GM21576 (cell line): ENCODE data around the gene SORCS1.

Source experiments
- ATAC-seq: cut with Tn5 transposase; IDR thresholded peaks from one replicate; pipeline ENCODE4 v1.9.1; 2021; ENCODE audit warnings: mild to moderate bottlenecking, moderate library complexity; ENCODE audit not compliant: unreplicated experiment

Gene SORCS1

GRCh38 chr10:106557951-106558733 is 606.4 kb downstream of the SORCS1 start:
- ATAC-seq, result no peak

DNA sequence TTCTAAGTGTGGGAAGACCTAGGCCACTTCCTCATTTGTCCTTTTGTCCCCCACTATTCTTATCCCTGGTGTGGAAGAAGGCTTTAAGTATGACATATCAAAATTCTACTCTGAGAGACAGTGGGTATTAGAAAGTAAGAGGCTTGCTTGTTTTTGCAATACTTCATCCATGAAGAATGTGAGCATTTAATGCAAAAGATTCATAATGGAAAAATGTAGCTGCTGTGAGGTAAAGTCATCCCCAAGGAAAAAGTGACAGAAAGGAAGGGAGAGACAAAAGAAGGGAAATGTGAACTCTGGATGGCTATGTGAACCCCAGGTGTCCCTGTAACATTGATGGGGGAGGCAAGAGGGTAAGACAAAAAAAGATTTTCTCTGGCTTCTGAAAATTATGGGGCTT is 607.5 kb downstream of the SORCS1 start:
- no peak for ATAC-seq

- no peak for ATAC-seq
Measured at GRCh38 chr10:106555599-106555998, 608.9 kb downstream of the SORCS1 start.

DNA sequence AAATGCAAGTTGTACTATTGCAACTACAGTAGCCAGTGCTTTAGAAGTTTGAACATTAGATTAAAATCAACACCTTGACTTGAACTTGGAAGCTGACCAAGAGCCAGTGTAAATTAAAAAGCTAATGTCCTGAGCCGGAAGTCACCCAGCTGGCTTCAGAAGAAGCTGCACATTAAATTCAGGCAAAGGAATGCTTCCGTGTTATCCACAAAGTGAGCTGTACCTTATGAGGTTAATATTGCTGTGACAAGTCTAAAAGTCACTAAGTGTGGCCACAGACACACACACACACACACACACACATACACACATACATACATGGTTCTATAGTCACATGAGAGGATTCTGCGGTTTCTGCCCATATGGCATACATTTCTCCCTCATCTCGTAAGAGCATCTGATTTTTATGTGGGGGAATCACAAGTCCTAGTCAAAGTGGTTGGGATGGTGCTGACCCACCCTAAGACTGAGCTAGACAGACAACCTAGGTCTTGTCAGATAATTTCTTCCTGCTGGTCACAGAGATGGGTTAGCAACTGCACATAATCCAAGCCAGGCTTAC is 612.9 kb downstream of the SORCS1 start:
- ATAC-seq, result no peak

DNA sequence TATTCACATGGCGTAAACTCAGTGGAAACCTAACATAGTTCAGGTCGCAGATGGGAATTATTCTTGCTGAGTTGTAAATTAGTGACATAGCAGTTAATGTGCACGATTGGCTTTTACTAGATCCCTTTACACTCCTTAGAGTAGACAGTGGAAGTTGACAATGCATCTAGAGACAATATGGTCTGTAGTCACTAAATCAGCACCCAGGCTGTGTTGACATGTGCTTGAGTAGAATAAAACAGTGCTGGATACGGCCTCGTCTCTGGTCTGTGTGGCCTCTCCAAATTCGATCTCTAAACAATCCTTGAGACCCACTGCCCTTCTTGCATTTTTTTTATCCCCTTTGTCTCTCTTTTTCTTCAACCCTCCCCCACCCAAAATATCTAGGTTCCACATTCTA is 615.7 kb downstream of the SORCS1 start:
- no peak for ATAC-seq

DNA sequence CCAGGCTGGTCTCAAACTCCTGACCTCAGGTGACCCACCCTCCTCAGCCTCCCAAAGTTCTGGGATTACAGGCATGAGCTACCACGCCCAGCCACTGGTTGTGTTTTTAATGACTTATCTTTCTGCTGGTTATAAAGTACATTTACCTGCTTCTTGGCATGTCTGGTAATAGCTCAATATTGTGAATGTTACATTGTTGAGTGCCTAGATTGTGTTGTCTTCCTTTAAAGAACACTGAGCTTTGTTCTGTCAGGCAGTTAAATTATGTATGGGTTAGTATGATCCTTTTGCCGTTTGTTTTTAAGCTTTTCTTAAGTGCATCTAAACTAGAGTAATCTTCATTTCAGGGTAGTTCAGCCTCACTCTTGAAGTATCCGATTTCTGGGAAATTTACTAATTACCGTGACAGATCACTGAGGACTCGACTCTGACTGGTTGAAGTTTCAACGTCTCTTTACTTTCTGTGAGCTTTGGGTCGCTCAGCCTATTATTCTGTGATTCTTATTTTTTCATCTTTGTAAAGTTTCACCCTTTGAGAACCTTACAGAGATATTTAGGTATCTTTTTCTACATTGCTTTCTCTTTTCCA is 617.4 kb downstream of the SORCS1 start:
- ATAC-seq, result no peak

DNA sequence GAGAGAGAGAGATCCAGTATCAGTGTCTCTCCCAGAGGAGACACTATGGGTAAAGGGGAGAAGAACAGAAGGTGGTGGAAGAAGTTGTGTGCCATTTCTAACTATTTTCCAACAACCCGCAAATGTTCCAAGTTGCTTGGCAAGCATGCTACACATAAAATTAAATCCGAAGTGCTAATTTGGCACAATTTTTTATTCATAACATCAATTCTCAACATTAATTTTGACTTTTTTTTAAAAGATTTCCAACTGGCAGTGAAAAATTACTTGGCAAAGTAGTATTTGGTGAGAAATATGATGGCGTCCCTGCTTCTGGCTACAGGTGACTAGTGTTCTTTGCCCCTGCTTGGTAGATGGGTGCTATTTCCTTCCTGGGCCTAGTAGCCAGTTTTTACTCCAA is 622.0 kb downstream of the SORCS1 start:
- ATAC-seq, result no peak

DNA sequence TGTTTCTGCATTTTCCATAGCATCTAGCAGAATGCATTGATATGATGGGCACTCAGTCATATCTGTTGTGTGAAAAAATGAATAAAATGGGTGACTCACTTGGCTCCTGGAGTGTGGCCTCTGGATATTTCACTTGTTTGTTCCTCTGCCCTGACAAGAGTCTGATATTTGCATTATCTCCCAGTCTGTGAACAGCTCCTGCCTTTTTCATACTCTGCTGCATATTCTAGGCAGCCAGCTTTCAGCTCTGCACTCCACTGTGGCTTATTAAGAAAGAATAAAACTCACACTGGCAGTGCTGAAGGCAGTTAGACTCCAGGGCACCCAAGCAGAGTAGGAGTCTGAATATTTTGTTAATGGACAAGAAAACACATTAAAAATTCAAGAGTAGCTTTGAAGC is 623.9 kb downstream of the SORCS1 start:
- ATAC-seq, result no peak

GRCh38 chr10:106537866-106538265 is 626.6 kb downstream of the SORCS1 start:
- no peak for ATAC-seq

GRCh38 chr10:106535304-106535953 is 629.1 kb downstream of the SORCS1 start:
- no peak for ATAC-seq

GRCh38 chr10:106534441-106534840 is 630.1 kb downstream of the SORCS1 start:
- no peak for ATAC-seq

DNA sequence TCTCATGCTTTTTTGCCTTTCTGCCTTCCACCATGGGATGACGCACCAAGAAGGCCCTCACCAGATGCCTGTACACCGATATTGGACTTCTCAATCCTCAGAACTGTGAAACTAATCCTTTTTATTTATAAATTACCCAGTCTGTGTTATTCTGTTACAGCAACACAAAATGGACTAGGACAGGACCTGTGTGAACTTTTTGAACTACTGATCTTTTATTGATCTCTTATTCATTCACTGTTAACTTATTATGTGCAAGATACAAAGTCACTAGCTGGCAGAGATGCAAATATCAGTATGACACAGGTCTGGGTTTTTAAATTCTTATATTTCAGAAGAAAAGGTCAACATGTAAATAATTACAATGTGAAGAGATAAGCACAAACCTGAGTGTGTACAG is 635.8 kb downstream of the SORCS1 start:
- no peak for ATAC-seq

GRCh38 chr10:106525835-106526234 is 638.7 kb downstream of the SORCS1 start:
- ATAC-seq, result no peak
